ENCODE results near the gene CD44.

Gene CD44

DNA sequence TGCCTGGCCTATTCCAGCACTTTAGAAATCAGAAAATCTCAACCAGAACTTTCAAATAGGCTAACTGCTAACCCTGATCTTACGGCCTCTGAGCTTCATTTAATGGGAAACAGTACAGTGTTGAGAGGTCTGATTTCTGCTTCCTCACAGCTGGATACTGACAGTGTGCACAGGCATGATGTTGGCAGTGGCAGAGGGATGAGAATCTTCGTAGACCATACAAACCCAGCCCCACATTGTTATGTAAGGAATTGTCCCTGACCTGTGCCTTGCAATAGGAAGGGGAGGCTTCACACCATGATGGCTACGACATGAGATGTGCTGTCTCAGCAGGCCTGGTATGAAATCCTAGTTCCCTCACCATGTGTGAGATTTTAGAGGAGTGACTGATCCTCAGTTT is 49.0 kb downstream of the CD44 start:
- DNase-seq (ENCODE audit: low read depth): no peak
- no peak overlapping the region for H3K4me3 ChIP-seq (ENCODE audit: low read depth, low read length)
- TF ChIP-seq, protein P1, sequence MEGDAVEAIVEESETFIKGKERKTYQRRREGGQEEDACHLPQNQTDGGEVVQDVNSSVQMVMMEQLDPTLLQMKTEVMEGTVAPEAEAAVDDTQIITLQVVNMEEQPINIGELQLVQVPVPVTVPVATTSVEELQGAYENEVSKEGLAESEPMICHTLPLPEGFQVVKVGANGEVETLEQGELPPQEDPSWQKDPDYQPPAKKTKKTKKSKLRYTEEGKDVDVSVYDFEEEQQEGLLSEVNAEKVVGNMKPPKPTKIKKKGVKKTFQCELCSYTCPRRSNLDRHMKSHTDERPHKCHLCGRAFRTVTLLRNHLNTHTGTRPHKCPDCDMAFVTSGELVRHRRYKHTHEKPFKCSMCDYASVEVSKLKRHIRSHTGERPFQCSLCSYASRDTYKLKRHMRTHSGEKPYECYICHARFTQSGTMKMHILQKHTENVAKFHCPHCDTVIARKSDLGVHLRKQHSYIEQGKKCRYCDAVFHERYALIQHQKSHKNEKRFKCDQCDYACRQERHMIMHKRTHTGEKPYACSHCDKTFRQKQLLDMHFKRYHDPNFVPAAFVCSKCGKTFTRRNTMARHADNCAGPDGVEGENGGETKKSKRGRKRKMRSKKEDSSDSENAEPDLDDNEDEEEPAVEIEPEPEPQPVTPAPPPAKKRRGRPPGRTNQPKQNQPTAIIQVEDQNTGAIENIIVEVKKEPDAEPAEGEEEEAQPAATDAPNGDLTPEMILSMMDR (IDR thresholded peaks at IDR 0.05; ENCODE audit: low read depth, low read length, missing control alignments): no peak
- in situ Hi-C loops (cut with HindIII; ENCODE audit: low sequenced_read_pairs): no loop called here

GRCh38 chr11:35190804-35191348 is 51.9 kb downstream of the CD44 start:
- in situ Hi-C loops (cut with HindIII; ENCODE audit: low sequenced_read_pairs): no loop called here
- TF ChIP-seq, protein P1 (IDR thresholded peaks at IDR 0.05; ENCODE audit: low read depth, low read length, missing control alignments): no peak
- no peak overlapping the region for H3K4me3 ChIP-seq (ENCODE audit: low read depth, low read length)
- DNase-seq (ENCODE audit: low read depth): no peak

DNA sequence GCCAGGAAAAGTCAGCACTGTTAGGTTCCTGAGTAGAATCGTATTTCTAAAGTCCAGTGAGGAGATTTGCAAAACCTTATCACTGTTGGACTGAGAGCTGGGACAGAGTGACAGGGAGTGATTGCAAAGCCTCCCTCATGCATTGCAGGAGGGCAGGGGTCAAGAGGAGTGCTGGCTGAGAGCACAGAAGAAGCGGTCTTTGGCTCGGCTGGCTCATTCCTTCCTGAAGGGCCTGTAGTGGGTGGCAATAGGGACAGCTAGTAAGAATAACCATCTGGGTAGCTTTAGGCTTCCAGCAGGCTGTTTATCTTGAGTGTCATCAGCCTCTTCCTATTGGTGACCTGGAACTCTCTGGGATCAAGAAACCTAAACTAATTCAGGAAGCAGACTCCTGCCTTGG is 53.4 kb downstream of the CD44 start:
- TF ChIP-seq, protein P1 (IDR thresholded peaks at IDR 0.05; ENCODE audit: low read depth, low read length, missing control alignments): no peak
- no peak for DNase-seq (ENCODE audit: low read depth)
- in situ Hi-C loops (cut with HindIII; ENCODE audit: low sequenced_read_pairs): no loop called here
- no peak overlapping the region for H3K4me3 ChIP-seq (ENCODE audit: low read depth, low read length)

DNA sequence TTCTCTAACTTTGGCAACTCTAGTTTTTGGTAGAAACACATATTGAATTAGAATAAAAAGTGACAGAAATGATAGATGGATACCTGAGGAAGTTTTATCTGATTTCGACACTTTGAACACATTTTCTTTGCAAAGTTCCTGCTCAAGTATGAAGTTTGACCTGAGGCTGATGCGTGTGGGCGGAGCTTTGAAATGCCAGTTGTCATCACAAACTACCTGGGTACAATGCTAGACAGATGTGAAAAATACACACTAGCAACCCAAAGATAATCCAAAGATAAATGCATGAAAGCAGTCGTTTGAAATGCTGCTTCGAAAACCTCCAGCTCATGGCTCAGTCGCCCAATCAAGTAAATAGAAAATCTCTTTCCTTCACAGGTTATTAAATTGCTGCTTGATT is 54.8 kb downstream of the CD44 start:
- TF ChIP-seq, protein P1 (IDR thresholded peaks at IDR 0.05; ENCODE audit: low read depth, low read length, missing control alignments): no peak
- in situ Hi-C loops (cut with HindIII; ENCODE audit: low sequenced_read_pairs): no loop called here
- DNase-seq (ENCODE audit: low read depth): no peak
- no peak overlapping the region for H3K4me3 ChIP-seq (ENCODE audit: low read depth, low read length)

DNA sequence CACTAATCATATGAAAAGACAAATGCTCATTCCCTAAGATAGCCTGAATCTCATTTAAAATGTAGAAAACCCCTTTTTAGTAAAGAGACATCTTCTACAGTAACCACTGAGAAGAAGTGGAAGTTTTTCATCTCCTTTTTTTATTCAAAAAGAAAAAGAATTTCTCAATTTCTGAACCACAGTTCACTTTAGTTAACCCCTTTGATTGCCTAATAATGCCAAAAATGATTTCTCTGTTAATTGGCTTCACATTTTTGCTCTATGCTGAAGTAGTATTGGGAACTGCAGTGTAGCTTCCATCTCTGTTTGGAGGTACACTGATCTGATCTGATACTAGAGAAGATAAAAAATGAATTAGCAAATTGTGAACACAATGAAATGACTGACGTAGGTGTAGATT is 58.3 kb downstream of the CD44 start:
- TF ChIP-seq, protein P1 (IDR thresholded peaks at IDR 0.05; ENCODE audit: low read depth, low read length, missing control alignments): no peak
- in situ Hi-C loops (cut with HindIII; ENCODE audit: low sequenced_read_pairs): no loop called here
- H3K4me3 ChIP-seq (ENCODE audit: low read depth, low read length): no peak overlapping the region

GRCh38 chr11:35200811-35201341 is 61.9 kb downstream of the CD44 start:
- in situ Hi-C loops (cut with HindIII; ENCODE audit: low sequenced_read_pairs): no loop called here
- TF ChIP-seq, protein P1 (IDR thresholded peaks at IDR 0.05; ENCODE audit: low read depth, low read length, missing control alignments): no peak
- no peak overlapping the region for H3K4me3 ChIP-seq (ENCODE audit: low read depth, low read length)

More for the DNA sequence above, 58.3 kb downstream of the CD44 start:
- no peak for DNase-seq (ENCODE audit: low read depth)

More at GRCh38 chr11:35200811-35201341, 61.9 kb downstream of the CD44 start:
- no peak for DNase-seq (ENCODE audit: low read depth)

All from astrocyte of the cerebellum (primary cell).